Esophagus muscularis mucosa (tissue), 4 donors: Measurements from ENCODE around the gene CXorf58. TPM values are rescaled to one million over a fixed set of nuclear protein-coding genes. Genes with fewer than 3 reads are reported as not detected.

ENCODE experiments used
- total RNA-seq, 4 donors: library from RNA; depleted of rRNA; stranded (reverse); fragments of >200 nt; gene quantifications; one replicate each; pipeline versions ENCODE4 v1.1.0 to v1.2.1, GENCODE V29; 2016

Gene CXorf58
- total RNA-seq, 4 donors from 2014 or later, result 0.29 TPM; not detected in 3

Other genes with a start within 250 kb of the CXorf58 start
- 100 to 1,000 TPM in 2 of 4 donors, 10 to 100 TPM in 2; 64.6 to 120 (median 90.3) TPM for gene PRDX4, start 240.5 kb upstream of the CXorf58 start, total RNA-seq
- gene ACOT9, start 164.7 kb upstream of the CXorf58 start, total RNA-seq, result 10 to 100 TPM; 46.3 to 63.8 (median 52.3) TPM
- gene SAT1, start 124.8 kb upstream of the CXorf58 start, total RNA-seq, result 100 to 1,000 TPM; 152 to 621 (median 206) TPM
- 10 to 100 TPM in 1 of 4 donors, 1 to 10 TPM in 3; 7.5 to 10.2 (median 9.5) TPM for gene APOO, start 68 bp upstream of the CXorf58 start, total RNA-seq
- 10 to 100 TPM in 3 of 4 donors, 1 to 10 TPM in 1; 8.0 to 21.5 (median 13.0) TPM for gene KLHL15, start 119.2 kb downstream of the CXorf58 start, total RNA-seq
- gene EIF2S3, start 146.9 kb downstream of the CXorf58 start, total RNA-seq, result 100 to 1,000 TPM; 116 to 159 (median 126) TPM
- gene ZFX, start 241.7 kb downstream of the CXorf58 start, total RNA-seq, result 10 to 100 TPM; 52.3 to 75.6 (median 66.4) TPM